NCI-H345 treated with DMSO at 0.1 percent for 48 hours (cell line): ENCODE data around the gene PYROXD2.

ENCODE experiments used
- DNase-seq: peaks from one replicate; lab custom pipeline; 2025; ENCODE audit not compliant: unreplicated experiment; lab: John Stamatoyannopoulos, UW

The PYROXD2 gene

GRCh38 chr10:98416606-98417388 lies 1.8 kb upstream of the PYROXD2 start:
- DNase-seq, result no peak

GRCh38 chr10:98415731-98416119 lies 743 bp upstream of the PYROXD2 start:
- DNase-seq, result no peak

GRCh38 chr10:98414578-98414931 lies 427 bp downstream of the PYROXD2 start:
- DNase-seq, result no peak

GRCh38 chr10:98411768-98412167 lies 3.2 kb downstream of the PYROXD2 start:
- DNase-seq, result no peak

DNA sequence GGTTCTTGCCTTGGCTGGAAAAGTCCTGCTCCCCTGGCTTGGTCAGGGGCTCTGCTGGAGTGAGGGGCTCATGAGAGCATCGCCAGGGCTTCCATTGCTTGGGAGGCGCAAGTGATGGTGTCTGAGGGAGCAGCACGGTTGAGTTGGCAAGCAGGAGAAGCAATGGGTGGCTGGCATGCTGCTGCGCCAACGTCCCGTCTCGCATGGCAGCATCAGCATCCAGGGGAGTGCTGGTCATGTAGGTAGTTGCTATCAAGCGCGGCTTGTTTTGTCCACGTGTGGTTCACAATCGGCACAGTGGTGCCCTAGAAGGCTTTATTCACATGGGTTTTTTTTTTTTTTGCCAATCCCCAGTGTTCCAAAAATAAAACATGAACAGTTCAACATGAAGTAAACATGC lies 3.8 kb downstream of the PYROXD2 start:
- no peak for DNase-seq

- no peak for DNase-seq
Observed at GRCh38 chr10:98410759-98411158, 4.2 kb downstream of the PYROXD2 start.

DNA sequence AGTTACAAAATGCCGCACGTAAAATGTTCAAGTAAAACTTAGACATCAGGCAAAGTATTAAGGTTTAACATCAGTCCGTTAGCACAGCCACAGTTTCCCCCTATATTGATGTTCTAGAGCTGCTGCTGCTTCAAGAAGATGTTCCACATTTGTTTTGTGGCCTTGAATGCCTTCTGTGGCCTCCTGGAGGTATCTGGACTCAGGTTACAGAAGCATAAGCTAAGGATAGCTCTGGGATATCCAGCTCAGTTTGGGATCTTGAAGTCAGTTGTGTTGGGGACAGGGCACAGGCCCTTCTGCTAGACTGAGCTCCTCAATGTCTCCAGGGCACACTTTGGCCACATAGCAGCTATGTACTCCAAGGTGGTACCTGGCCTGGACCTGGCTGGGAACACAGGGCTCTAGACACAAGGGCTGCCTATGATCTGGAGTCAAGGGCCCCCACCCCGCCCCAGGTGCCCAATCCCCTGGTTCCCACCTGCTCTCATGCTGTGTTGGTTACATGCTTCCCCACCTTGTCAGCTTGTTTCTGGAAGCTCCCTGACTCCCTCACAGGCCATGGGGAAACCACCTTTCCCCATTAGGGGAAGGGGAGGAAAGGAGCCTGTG lies 4.7 kb downstream of the PYROXD2 start:
- no peak for DNase-seq

DNA sequence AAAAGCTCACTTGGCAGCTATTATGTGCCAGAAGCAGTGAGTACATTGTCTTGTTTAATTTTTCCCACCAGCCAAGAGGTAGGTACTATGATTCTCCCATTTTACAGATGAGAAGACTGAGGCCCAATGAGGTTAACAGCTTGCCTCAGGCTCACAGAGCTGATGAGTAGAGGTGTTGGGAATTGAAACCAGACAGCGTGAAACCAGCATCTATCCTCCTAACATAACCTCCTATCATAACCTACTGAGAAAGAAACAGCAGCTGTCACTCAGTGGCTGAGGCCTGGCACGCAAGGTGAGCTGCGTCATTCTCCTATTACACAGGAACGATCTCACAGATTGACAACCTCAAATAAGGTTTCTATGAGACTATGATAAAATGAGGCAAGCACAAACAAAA lies 6.2 kb downstream of the PYROXD2 start:
- DNase-seq, result no peak

DNA sequence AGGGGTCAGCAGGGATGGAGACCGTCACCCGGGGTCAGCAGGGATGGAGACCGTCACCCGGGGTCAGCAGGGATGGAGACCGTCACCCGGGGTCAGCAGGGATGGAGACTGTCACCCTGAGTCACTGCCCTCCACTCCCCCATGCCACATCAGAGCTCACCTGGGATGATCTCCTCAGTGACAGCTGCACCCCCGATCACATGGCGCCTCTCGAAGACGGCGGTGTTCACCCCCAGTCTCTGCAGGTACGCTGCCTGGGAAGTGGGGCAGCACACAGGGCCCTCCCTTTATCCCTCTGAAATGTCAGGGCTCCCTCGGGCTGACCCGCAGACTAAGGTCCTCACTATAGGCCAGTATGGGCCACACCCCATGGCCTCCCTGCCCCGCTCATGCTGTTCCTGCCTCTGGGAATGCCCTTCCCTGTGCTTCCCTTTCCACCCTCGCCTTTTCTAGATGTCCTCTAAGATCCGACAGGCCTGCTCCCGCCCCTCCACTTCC lies 7.2 kb downstream of the PYROXD2 start:
- no peak for DNase-seq

DNA sequence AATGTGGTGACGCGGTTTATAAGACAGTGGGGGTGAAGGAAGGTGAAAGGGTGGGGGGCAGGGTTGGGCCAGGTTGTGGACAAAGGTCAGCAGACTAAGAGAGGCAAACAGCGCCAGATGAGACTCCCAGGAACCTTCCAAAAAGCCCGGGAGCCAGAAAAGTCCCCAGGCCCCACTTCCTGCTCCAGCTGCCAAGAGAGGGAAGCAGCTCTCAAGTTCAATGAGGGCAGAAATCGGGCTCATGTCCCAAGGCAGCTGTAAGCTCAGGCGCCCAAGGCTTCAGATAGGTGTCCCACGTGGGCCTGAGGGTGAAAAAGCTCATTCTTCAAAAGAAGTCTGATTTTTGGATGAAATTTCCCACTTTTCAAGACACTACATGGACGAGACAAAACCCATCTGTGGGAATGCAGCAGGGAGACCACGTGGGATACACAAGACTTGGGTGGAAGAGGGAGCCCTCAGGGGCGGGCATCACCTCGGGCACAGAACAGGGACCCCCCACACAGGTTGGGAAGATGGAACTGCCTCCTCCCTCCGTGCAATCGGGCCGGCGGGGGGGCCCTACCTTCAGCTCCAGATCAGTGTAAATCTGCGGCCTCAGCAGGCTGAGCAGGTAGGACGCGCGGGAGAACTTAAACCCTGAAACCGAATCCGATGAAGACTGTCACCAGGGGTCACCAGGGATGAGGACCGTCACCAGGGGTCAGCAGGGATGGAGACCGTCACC lies 7.8 kb downstream of the PYROXD2 start:
- DNase-seq, result no peak

DNA sequence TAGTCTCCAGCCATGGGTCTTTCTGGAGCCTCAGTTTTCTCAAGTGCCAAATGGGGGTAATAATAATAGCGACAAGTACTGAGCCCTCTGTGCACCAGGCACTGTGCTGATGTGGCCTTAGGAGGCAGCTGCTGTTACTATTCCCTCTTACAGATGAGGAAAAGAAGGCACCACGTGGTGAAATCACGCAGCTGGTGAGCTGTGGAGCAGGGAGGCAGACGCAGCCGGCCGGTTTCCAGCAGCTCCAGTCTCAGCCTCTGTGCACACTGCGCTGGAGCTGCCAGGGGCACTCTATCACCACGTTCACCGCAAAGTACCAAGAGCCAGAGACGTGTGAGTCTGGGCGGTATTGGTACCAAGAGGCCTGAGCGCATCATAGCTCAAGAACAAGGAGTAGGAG lies 9.6 kb downstream of the PYROXD2 start:
- DNase-seq, result no peak

- no peak for DNase-seq
Observed at GRCh38 chr10:98404571-98405359, 10.2 kb downstream of the PYROXD2 start.

- DNase-seq, result no peak
Observed at GRCh38 chr10:98403812-98404504, 11.0 kb downstream of the PYROXD2 start.

DNA sequence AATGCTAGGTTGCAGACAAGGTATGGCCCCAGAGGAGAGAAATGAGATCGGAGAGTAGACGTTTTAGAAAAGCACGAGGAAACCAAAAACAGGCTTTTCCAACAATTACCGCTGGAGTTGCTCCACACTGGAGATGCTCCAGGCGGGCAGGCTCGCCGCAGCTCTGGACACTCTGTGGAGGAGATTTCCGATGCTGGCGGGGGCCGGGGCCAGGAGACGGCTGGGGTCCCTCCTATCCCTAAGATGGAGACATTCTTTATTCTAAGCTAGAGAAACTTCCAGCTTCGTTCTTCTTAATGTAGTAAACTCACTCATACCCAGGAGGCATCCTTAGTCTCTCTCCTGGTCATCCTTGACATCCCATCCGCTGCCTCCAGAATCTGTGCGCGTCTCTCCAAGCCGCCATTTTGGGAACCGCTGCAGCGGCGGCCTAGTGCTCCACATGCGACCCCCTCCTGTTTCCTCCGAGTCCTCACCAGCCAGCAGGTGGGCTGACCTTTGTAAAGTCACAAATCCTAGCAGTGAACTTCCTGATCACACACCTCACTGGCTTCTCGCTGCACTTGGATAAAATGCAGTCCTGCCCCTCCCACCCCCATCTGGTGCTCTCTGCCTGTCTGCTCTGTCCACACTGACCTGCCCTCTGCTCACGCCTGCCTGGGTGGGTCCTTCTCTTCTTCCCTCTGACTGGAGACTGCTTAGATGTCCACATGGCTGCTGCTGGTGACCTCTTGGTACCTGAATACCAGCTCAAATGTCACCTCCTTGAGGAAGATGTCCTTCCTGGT lies 11.9 kb downstream of the PYROXD2 start:
- DNase-seq, result no peak

DNA sequence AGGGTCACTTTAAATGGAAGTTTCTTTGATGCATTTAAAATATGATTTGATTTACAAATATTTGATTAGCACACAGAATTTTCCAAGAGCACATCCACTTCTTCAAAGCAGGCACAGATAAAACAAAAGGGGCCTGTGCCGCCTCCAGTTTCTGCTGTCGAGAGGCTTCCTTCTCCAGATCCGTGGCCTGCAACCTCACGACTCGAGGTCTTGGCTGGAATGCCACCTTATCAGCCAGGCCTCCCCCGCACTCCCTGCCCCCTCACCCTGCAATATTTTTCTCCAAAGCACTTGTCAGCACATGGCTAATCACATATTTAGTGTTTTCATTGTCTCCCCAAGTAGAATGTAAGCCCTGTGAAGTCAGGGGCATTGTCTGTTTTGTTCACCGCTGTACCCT lies 12.5 kb downstream of the PYROXD2 start:
- no peak for DNase-seq

- DNase-seq, result no peak
Observed at GRCh38 chr10:98400482-98400881, 14.5 kb downstream of the PYROXD2 start.

DNA sequence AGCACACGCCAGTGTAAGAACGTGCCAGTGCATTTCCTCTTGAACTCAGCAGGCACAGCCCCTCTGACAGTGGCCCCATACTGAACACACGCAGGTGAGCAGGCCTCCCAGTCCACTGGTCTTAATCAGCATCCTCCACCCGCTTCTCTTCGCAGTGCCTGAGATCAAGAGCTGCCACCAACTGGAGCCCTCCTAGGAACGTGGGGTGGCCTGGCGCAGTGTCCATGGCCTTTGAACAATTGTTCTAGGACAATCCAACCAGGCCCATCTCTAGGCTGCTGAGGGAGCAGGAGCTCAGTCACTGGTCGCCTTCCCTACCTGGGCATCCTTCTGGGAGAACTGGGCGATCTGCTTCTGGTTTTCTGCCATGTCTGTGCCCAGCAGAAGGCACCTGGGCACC lies 15.2 kb downstream of the PYROXD2 start:
- no peak for DNase-seq

DNA sequence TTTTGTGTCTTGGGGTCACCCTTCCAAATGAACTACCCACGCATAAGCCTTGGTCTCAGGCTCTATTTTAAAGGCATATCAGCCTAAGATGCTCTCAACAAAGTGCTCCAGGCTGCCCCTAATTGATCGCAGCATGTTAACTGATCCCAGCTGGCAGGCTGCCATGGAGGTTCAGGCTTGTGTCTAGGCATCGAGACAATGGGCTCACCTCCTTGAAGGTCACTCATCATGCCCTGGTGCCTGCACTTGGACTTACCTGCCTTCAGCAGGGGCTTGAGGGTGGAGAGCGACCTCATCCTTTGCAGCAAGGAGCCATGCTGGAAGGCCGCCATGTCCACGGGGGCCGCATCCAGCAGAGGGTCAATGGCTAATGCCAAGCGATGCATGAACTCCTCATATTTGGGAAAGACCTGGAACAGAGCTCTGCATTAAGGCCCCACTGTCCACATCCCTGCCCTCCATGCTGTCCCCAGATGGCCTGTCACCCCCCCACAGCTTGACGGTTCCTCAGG lies 17.8 kb downstream of the PYROXD2 start:
- DNase-seq, result no peak
